Stimulated activated CD8-positive, alpha-beta memory T cell treated with anti-CD3 and anti-CD28 coated beads, Interleukin-7, amount 100 ng/mL, for 48 hours (primary cell): ENCODE results near the gene LCP1.

Experiments
- DNase-seq, 2 donors: peaks; one replicate each; pipeline ENCODE4 v3.0.0-alpha.2; 2020; ENCODE audit warnings: low read depth in 1 of 2; ENCODE audit errors: extremely low read depth in 1 of 2

LCP1 gene

DNA sequence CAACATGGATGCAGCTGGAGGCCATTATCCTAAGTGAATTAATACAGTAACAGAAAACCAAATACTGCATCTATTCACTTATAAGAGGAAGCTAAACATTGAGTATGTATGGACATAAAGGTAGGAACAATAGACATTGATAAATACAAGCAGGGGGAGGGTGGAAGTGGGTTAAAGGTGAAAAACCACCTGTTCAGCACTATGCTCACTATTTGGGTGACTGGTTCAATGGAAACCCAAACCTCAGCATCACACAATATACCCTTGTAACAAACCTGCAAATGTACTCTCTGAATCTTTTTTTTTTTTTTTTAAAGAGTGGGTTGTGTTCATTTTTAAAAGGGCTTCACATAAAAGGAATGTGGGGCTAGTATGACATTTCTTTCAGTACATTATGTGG lies 50.3 kb downstream of the LCP1 start:
- DNase-seq = no peak

DNA sequence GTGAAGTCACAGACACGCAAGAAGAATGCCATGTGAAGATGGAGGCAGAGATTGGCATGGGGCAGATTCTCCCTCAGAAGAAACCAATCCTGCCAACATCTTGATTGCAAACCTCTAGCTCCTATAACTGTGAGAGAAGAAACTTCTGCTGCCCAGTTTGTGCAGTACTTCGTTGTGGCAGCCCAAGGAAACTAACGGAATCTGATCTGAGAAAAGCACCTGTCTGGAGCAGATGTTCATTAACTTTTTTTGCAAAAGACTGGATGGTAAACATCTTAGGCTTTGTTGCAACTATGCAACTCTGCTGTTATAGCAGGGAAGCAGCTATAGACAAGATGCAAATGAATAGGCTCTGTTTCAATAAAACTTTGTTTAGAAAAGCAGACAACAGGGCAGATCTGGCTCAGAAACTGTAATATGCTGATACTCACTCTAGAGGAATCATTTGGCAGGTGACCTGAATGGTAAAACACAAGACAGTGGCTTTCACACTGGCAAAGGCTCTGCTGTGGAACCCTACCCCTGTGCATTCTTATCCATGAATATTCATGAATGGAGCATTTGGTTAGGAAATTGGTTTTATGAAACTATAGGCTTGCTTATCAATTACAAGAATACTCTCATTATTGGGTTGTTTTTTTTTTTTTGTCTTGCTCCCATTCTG lies 51.9 kb downstream of the LCP1 start:
- DNase-seq = no peak

DNA sequence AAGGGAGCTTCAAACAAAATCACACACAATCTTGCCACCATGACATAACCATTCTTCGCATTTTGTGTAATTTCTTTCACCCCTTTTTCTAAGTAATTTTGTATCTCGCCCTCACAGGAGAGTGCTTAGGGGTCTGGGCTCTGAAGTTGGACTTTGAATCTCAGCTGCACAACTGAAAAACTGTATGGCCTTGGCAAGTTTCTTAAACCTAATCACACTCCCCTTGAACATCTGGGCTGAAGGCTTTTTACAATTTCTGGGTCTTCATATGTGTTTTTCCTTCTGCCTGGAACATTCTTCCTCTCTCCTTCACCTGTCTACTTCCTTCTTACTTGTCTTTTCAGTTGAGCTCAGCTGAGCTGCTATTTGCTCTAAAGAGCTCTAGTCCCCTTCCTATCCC lies 52.9 kb downstream of the LCP1 start:
- DNase-seq = no peak

DNA sequence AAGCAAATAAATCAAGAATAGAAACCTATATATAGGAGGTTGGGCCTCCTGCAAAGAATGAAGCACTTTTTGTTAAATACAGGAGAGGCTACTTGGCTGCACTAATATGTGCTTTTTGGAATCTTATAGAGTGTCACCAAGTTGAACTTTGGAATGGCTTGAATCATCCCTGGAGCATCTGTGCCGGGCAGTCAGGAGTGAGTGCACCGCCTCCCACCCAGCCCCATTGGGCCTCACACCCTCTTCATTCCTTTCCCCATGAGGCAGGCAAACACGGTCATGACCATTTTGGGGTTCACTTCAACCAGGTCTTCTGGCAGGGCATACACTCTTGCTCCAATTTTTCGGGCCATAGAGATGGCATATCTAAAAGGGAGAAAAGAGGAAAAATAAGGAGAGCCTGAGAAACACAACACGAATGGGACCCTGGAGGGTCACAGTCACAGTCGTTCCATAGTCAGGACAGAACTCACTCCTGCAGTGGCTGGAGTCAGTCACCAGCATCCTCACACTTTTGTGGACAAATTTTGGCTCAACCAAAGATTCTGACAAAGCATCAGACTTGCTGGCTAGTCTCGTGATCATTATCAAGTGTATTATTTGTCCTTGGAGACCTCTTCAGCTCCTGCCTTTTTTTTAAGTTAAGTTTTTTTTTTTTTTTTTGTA lies 54.5 kb downstream of the LCP1 start:
- DNase-seq = no peak

DNA sequence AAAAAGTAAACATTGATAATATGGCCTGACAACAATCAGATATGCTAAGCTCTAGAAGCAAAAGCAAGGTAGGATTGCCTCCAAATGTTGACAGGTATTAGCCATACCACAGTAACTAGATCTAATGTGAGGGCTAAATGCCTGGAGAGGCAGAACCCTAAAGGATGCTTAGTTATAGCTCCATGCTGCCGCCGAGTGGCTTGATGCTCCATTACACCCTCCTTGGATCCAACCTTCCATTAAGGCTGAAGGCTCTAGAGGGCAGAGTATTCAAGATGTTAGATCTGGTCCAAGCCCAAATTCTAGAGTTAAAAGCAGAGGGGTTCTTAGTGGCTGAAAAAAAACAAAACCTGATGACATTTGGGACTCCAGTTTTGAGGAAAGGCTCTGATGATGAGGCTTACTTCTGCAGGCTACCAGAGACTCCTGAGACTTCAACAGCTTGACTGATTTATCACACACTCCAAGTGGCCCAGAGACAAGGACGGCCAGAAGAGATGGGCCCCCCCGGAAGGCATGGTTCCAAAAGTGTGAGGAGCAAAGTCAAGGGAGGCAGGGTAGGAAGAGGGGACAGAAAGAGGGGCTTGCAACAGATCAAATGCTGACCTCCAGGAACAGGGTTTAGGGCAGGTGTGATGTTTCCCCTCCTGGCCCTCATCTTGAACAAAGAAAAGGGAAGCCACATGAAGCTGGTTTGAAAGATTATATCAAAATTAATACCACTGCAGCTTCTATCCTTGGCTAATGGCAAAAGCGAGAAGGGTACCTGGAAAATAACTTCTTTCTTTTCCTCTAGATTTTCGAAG lies 55.2 kb downstream of the LCP1 start:
- DNase-seq = peak in 1 of 2 donors; percentile 43

DNA sequence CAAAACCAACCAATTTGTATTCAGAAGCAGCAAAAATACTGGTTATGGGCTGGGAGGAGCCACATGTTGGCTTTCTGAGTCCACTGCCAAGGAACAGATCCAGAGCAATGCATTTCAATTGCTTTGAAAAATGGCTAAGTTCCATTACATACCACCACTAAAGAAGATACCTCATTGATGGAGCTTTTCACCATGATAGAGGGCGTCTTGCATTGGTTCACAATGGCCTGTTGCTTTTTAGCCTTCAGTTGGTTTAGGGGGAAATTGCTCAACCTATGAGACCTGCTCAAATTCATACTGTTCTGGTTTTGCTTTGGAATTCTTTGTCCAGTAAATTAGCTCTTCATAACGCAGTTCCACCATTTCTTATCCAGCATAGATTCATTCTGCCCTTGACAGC lies 55.9 kb downstream of the LCP1 start:
- DNase-seq = no peak

DNA sequence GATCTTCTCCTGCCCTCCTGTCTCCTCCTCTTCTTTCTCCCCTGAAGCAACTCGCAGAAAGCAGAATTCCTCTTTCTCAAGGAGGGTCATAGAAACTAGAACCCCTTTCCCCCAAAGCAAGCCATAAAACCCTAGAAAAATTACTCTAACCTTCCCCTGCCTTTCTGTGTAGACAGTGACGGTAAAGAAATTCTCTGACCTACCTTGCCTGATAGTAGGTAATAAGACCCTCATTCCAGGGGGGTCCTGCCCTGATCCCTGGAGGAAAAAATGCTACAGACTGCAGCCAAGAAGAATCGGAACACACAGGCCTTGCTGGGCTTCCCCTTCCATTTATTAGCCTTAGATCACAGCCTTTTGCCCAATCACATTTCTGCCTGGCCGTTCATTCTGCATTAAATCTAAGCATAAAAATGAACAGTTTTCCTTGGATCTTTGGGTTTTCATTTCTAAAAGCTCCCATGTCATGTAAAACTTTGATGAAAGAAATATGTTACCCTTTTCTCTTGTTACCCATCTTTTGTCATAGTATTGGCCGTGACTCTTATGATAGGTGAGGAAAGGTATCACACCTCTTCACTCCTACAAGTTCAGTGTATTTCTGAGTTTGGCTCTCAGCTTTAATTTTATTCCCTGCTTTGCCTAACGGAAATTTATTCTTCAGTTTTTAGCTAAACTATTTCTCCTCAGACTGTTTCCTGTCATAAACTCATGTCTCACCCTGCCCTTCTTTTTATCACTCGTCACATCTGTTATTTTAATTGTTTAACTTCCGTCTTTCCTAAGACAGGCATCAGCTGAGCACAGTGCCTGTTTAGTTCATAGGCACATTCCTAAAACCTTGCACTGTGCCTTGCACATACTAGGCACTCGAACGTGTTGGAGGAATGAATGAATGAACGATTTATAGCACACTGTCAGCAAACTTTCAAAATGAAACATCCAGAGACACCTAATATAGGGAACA lies 56.7 kb downstream of the LCP1 start:
- no peak for DNase-seq

DNA sequence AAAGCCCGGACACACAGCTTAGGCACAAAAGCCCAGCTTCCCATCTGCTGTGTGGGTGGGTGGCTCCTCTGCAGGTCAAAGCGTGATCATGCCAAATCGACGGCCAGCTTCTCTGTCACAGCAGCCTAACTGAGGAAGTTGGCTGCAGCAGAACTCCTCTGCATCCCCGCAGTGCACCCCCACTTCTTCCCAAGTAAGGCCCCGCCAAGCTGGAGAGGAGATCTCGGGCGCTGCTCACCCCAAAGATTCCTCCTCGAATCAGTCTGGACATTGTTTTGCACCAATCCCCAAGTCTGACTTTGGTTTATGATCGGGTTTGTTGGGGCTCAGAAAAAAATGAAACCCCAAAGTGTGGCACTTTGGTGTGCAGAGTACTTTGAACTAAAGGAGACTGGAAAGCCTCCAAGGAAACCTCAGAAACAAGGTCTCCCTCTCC lies 57.4 kb downstream of the LCP1 start:
- DNase-seq = no peak

DNA sequence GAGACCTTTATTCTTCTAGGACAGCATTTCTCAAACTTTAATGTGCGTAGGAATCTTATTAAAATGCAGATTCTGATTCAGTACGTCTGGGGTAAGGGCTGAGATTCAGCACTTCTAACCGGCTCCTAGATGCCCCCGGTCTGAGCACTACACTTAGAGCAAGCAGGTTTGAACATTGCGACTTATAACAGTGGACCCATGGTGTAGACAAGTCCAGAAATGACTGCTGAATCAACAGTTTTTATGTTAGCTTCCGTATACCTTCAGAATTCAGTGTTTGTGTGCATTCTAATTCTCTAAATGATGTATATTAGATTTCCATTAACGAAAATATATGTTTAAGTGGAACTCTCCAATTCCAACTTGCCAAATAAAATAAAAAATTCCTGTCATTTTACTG lies 59.7 kb downstream of the LCP1 start:
- no peak for DNase-seq

DNA sequence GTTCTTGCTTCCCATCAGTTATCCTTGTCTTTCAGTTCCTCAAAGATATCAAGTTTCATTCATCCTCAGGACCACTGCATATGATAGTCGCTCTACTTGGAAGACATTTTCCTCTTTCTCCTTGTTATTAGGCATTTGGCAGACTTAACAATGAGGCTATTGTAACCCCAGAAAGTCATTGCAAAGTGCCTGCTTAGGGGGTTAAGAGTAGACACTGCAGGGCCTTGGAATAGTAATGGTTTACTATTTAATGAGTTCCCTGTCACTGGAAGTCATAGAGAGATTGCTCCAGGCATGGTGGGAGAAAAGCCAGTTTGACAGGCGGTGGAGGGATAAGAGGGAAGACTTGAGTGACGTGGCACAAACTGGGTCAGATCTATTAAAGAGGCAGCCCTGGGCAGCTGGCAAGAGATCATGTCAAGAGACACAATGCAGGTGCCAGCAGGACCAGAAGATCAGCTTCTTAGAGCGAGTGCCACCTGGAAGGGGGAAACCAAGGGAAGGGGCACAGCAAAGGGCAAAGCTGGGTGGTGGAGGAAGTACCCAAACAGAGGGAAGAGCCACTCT lies 60.3 kb downstream of the LCP1 start:
- no peak for DNase-seq

DNA sequence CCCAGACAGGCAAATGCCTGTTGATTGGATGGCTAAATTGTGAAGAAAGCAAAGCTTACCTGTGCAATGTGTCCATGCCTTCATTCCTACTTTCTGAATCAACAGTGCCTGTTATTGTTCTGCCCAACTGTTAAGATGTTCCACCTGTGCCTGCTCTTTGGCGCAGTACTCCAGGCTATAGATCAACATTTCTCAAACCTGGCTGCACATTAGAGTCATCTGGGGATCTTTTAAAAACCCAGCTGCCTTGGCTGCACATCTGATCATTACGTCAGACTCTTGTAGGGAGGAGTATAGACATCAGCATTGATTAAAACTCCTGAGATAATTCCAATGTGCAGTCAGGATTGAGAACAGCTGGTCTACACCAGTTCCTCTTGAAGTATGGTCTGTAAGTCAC lies 60.9 kb downstream of the LCP1 start:
- no peak for DNase-seq

DNA sequence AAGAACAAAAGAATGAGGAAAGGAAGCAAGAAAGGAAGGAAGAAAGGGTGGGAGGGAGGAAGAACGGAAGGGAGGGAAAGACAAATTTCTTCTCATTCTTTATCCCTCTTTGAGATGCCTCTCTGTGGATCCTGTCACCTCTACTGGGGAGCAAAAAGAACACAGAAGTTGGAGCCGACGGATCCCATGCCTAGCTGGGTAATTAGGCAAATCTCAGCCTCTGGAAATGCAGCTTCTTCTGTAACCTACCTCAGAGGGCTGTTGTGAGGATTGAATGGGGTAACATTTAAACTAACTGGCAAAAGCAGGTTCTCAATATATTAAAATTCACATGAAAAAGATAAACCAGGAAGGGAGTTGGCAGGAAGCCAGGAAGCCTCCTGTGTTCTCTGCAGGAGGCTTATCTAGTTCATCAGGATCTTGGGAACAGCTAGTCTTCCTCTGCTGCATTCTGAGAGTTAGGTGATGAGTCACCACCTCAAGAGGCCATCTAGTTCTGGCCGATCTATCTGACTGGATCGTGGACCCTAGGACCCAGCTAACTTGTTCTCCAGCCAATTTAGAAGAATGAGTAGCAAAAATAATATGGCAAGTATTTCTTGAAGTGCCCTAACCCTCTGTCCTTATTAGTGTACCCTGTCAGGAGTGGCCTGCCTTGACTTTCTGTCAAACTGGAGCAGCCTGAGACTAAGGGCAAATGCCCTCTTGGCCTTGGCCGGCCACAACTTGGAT lies 61.9 kb downstream of the LCP1 start:
- DNase-seq = no peak

DNA sequence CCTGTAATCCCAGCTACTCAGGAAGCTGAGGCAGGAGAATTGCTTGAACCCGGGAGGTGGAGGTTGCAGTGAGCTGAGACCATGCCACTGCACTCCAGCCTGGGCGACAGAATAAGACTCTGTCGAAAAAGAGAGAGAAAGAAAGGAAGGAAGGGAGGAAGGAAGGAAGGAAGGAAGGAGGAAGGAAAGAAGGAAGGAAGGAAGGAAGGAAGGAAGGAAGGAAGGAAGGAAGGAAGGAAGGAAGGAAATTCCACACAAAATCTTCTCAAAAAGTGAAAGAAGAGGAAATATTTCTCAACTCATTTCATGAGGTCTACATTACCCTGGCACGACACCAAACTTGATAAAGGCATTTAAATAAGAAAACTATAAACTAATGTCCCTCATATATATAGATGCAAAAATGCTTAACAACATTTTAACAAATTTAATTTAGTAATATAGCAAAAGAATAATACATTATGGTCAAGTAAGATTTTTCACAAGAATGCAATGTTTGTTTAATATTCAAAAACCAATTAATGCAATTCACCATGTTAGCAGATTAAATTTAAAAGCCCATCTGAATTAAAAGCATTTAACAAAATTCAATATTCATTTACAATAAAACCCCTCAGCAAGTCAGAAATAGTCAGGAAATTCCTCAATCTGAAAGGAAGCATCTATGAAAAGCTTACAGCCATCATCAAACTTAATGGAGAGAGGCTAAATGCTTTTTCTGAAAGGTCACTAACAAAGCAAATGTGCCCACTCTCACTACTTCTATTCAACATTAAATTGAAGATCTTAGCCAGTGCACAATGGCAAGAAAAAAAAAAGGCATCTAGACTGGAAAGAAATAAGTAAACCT lies 65.1 kb downstream of the LCP1 start:
- no peak for DNase-seq

DNA sequence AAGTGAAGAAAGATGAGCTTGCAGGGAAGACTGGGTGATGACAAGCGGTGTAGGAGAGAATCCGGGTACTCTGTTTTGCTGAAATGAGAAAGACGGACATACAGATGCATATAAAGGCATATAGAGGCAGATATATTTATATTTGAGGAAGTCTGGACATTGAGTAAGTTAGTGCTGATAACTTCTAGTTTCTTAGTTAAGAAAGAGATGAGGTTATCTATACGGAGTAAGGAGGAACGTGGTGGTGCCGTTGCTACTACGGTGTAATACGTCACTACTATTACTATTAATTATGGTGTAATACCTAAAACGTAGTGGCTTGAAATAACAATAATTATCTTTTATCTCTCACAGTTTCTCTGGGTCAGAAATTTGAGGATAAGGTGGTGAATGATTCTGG lies 67.4 kb downstream of the LCP1 start:
- no peak for DNase-seq

DNA sequence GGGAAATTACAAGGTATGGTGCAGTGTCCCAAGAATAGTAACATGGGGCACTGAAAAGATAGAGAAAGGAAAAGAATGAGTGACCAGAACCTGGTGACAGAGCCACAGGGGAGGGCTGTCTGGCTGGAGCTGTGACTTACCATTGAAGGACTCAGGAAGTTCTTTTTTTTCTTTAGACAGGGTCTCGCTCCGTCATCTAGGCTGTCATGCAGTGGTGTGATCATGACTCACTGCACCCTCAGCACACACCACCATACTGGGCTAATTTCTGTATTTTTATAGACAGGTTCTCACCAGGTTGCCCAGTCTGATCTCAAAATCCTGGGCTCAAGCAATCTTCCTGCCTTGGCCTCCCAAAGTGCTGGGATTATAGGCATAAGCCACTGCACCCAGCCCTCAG lies 68.4 kb downstream of the LCP1 start:
- no peak for DNase-seq

DNA sequence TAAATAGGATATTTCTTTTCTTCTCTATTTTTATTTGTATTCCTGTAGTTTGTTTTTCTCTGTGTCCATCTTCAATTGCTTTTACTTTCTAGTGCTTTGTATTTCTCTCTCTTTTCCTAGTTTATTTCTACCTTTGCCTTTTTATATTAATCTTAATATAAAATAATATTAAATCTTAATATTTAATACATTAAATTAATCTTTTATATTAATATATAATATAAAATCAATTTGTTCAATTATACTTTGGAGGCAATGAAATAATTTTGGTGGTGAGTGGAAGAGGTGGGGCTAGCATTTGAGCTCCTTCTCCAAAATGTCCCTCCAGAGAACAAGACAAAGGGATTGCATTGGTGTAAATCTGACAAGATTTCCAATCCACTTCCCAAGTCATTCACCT lies 70.8 kb downstream of the LCP1 start:
- DNase-seq = no peak

DNA sequence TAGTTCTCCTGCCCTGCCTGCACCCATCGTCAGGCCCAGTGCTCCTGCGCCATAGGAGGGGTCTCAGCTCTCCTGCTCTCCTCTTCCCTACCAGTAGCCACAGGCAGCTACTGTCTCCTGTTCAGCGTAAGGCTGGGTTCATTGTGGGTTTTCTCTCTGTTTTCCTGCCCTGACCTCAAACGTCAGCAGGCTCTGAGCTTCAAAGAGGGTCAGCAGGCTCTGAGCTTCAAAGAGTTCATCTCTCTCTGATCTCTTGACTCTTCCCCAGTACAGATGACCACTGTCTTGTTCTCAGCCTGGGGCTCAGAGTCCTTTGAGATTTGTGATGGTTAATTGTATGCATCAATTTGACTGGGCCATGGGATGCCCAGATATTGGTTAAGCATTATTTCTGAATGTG lies 72.5 kb downstream of the LCP1 start:
- DNase-seq = no peak

DNA sequence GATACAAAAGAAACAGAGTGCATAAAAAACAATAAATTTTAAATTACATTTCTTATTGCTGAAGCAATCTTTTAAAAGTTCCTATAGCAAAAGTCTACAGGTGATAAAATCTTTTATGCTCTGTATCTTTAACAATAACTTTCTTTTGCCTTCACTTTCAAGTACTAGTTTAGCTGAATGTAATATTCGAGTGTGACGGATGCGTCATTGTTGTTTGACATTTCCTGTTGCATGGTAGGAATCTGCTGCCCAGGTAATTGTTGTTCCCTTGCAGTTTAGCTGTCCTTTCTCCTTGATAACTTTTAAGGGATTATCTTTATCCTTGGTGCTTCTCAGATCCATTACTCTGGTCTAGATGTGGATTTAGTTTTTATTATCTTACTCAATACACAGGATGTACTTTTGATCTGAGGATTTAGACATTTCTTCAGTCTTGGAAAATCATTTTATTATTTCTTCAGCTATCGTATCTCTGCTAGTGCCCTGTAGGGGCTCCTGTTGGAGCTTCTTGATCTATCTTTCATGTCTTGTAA lies 75.1 kb downstream of the LCP1 start:
- no peak for DNase-seq

DNA sequence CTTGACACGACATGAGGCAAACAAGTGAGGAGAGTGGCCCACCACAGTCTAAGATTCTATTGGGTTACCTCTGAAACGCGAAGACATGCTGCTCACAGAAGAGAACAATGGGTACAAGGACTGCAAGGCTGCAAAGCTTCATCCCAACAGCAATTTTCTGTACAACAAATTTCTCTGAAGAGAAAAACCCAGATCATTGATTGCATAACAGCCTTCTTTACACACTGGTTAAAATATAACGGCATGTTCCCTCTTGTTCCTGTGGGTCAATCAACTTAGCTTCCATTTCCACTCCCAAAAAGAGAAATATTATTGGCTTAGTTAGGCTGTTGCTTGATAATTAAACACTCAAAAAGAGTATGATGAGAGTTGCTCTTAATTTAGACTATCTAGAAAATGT lies 77.1 kb downstream of the LCP1 start, which contains the start of gene CPB2:
Gene CPB2, minus strand, starts transcription at position 166 of the 400 bp plus-strand sequence. Its CDS starts 24 bp downstream, at position 142.
- DNase-seq = no peak
